ENCODE data around the gene NEURL1.

GRCh38 chr10:103575416-103576075, 82.0 kb downstream of the NEURL1 start:
- TF ChIP-seq CTCF (IDR thresholded peaks at IDR 0.05): no peak
- no peak for TF ChIP-seq POLR2A (IDR thresholded peaks at IDR 0.05)
- no peak for TF ChIP-seq EP300 (IDR thresholded peaks at IDR 0.05)
- TF ChIP-seq POLR2AphosphoS5 (IDR thresholded peaks at IDR 0.05): no peak

All from stomach (tissue), 4 donors.